Measurements from ENCODE around the gene KSR1.

GRCh38 chr17:27603880-27604794, 147.9 kb downstream of the KSR1 start:
- TF ChIP-seq CTCF (IDR thresholded peaks at IDR 0.05) = no peak
- TF ChIP-seq POLR2A (IDR thresholded peaks at IDR 0.05) = no peak

Data from vagina (tissue), 2 donors.